SK-N-SH treated with all-trans-retinoic acid at 6 μM for 48 hours (cell line): ENCODE measurements around the gene NDUFS8.

Experiments used
- ATAC-seq: fragments of 200-7000 bp; cut with Tn5 transposase; 3 replicates; pipeline ENCODE4 v1.9.1; 2020; ENCODE audit warnings: mild to moderate bottlenecking, moderate library complexity
- ARNTL ChIP-seq: fragments of 450-650 bp; formaldehyde crosslinking; IDR thresholded peaks from 2 replicates; pipeline ENCODE4 v1.5.0; 2020; ENCODE audit warnings: low read depth, mild to moderate bottlenecking, moderate library complexity, borderline replicate concordance
- BACH2 ChIP-seq: fragments of 250-450 bp; sonication (Bioruptor Pico); IDR thresholded peaks from 2 replicates; pipeline ENCODE4 v1.9.0; 2021; ENCODE audit warnings: mild to moderate bottlenecking, borderline replicate concordance
- CSDC2 ChIP-seq: fragments of 250-450 bp; sonication (Bioruptor Pico); IDR thresholded peaks from 2 replicates; pipeline ENCODE4 v1.5.0; 2020; ENCODE audit warnings: mild to moderate bottlenecking, moderate library complexity
- ESRRG ChIP-seq: fragments of 250-450 bp; sonication (Bioruptor Pico); IDR thresholded peaks from 2 replicates; pipeline ENCODE4 v1.6.1; 2021; ENCODE audit warnings: mild to moderate bottlenecking
- GLIS3 ChIP-seq: fragments of 250-450 bp; sonication (Bioruptor Pico); IDR thresholded peaks from 2 replicates; pipeline ENCODE4 v1.5.0; 2020; ENCODE audit warnings: mild to moderate bottlenecking, moderate library complexity
- ISL1 ChIP-seq: fragments of 250-450 bp; sonication (Bioruptor Pico); IDR thresholded peaks from 2 replicates; pipeline ENCODE4 v2.1.2; 2022; ENCODE audit warnings: mild to moderate bottlenecking, moderate library complexity
- PPARA ChIP-seq: fragments of 250-450 bp; sonication (Bioruptor Pico); IDR thresholded peaks from 2 replicates; pipeline ENCODE4 v1.5.0; 2020; ENCODE audit warnings: mild to moderate bottlenecking, borderline replicate concordance
- RARB ChIP-seq: fragments of 250-450 bp; sonication (Bioruptor Pico); IDR thresholded peaks from 2 replicates; pipeline ENCODE4 v1.8.0; 2021; ENCODE audit warnings: mild to moderate bottlenecking, moderate library complexity
- SNAI2 ChIP-seq: fragments of 250-450 bp; sonication (Bioruptor Pico); IDR thresholded peaks from 2 replicates; pipeline ENCODE4 v1.5.0; 2020; ENCODE audit warnings: mild to moderate bottlenecking, moderate library complexity
- TCF4 ChIP-seq: fragments of 250-450 bp; sonication (Bioruptor Pico); IDR thresholded peaks from 2 replicates; pipeline ENCODE4 v1.8.0; 2021; ENCODE audit warnings: mild to moderate bottlenecking, moderate library complexity, borderline replicate concordance
- TOX ChIP-seq: fragments of 250-450 bp; sonication (Bioruptor Pico); IDR thresholded peaks from 2 replicates; pipeline ENCODE4 v1.8.0; 2021; ENCODE audit warnings: mild to moderate bottlenecking, moderate library complexity, borderline replicate concordance
- ZFP30 ChIP-seq: fragments of 450-650 bp; formaldehyde crosslinking; IDR thresholded peaks from 2 replicates; pipeline ENCODE4 v1.5.0; 2022; ENCODE audit warnings: mild to moderate bottlenecking, moderate library complexity
- ZNF565 ChIP-seq: fragments of 450-650 bp; formaldehyde crosslinking; conservative IDR thresholded peaks from 2 replicates; pipeline ENCODE4 v1.5.0; 2020; ENCODE audit warnings: low read depth, mild to moderate bottlenecking, moderate library complexity
- ZNF70 ChIP-seq: fragments of 450-650 bp; formaldehyde crosslinking; IDR thresholded peaks from 2 replicates; pipeline ENCODE4 v1.5.0; 2020; ENCODE audit warnings: mild to moderate bottlenecking, moderate library complexity
- ZNF8 ChIP-seq: fragments of 450-650 bp; formaldehyde crosslinking; IDR thresholded peaks from 2 replicates; pipeline ENCODE4 v1.5.0; 2020; ENCODE audit warnings: mild to moderate bottlenecking, moderate library complexity
- TF ChIP-seq, protein P1 (sequence below): fragments of 250-450 bp; sonication (Bioruptor Pico); IDR thresholded peaks from 2 replicates; pipeline ENCODE4 v1.8.0; 2021; ENCODE audit warnings: low read depth, mild to moderate bottlenecking, moderate library complexity, borderline replicate concordance
- TF ChIP-seq, protein P2 (sequence below): fragments of 250-450 bp; sonication (Bioruptor Pico); IDR thresholded peaks from 2 replicates; pipeline ENCODE4 v1.5.1; 2020; ENCODE audit warnings: low read depth, mild to moderate bottlenecking, moderate library complexity
- TF ChIP-seq, protein P3 (sequence below): fragments of 250-450 bp; sonication (Bioruptor Pico); IDR thresholded peaks from 2 replicates; pipeline ENCODE4 v1.8.0; 2020; ENCODE audit warnings: mild to moderate bottlenecking, moderate library complexity, borderline replicate concordance
- TF ChIP-seq, protein P4 (sequence below): fragments of 250-450 bp; sonication (Bioruptor Pico); IDR thresholded peaks from 2 replicates; pipeline ENCODE4 v1.5.1; 2021; ENCODE audit warnings: mild to moderate bottlenecking, moderate library complexity
- TF ChIP-seq, protein P5 (sequence below): fragments of 250-450 bp; sonication (Bioruptor Pico); IDR thresholded peaks from 2 replicates; pipeline ENCODE4 v1.5.0; 2020; ENCODE audit warnings: mild to moderate bottlenecking, moderate library complexity

Gene NDUFS8

DNA sequence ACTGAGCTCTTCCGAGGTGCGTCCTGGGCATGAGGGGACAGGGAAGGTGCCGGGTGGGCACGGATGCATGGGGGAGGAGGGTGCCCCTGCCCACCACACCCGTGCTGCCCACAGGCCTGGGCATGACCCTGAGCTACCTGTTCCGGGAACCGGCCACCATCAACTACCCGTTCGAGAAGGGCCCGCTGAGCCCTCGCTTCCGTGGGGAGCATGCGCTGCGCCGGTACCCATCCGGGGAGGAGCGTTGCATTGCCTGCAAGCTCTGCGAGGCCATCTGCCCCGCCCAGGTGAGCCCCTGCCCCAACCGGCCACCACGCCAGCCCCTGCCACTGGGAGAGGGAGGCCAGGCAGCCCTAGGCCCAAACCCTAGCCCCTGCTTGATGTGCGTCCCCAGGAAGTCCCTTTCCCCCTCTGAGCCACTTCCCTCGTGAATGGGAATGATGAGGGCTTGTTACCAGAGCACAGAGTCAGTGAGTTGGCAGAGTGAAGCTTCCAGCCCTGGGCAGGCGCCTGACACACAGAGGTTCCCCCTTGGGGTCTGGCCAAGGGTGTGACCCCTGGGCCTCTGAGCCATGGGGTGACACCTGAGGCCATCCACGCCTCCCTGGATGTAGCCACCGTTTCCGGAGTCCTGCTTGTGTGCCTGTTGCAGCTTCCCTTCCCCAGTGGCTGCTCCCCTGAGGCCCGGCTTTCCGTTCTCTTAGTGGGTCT lies 2.7 kb downstream of the NDUFS8 start:
- ATAC-seq: no peak
- TF ChIP-seq ZNF70 (CRISPR knock-in tag) (no peak), TCF4 (CRISPR knock-in tag) (no peak), ZNF8 (CRISPR knock-in tag) (no peak), RARB (CRISPR knock-in tag) (no peak), ZFP30 (CRISPR knock-in tag) (no peak), ISL1 (CRISPR knock-in tag) (no peak), PPARA (CRISPR knock-in tag) (no peak)
- TF ChIP-seq, protein P1, sequence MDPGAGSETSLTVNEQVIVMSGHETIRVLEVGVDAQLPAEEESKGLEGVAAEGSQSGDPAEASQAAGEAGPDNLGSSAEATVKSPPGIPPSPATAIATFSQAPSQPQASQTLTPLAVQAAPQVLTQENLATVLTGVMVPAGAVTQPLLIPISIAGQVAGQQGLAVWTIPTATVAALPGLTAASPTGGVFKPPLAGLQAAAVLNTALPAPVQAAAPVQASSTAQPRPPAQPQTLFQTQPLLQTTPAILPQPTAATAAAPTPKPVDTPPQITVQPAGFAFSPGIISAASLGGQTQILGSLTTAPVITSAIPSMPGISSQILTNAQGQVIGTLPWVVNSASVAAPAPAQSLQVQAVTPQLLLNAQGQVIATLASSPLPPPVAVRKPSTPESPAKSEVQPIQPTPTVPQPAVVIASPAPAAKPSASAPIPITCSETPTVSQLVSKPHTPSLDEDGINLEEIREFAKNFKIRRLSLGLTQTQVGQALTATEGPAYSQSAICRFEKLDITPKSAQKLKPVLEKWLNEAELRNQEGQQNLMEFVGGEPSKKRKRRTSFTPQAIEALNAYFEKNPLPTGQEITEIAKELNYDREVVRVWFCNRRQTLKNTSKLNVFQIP (CRISPR knock-in tag): no peak
- TF ChIP-seq, protein P2, sequence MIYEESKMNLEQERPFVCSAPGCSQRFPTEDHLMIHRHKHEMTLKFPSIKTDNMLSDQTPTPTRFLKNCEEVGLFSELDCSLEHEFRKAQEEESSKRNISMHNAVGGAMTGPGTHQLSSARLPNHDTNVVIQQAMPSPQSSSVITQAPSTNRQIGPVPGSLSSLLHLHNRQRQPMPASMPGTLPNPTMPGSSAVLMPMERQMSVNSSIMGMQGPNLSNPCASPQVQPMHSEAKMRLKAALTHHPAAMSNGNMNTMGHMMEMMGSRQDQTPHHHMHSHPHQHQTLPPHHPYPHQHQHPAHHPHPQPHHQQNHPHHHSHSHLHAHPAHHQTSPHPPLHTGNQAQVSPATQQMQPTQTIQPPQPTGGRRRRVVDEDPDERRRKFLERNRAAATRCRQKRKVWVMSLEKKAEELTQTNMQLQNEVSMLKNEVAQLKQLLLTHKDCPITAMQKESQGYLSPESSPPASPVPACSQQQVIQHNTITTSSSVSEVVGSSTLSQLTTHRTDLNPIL (CRISPR knock-in tag): no peak

DNA sequence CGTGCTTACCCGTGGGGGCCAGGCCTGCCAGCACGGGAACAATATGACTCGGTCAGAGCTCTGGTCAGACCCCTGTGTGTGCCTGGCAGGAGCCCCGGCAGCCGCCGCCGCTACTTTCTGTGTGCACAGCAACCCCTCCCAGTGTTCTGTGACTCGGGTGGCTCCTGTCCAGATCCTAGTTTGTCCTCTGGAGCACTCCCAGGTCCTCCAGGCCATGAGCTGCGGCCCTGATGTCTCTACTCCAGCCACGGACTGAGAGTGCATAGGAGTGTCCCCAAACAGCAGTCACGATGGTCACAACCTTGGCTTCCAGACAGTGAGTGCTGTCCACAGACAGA lies 3.2 kb downstream of the NDUFS8 start:
- TF ChIP-seq BACH2 (CRISPR knock-in tag) (no peak), ZNF565 (CRISPR knock-in tag) (no peak), GLIS3 (CRISPR knock-in tag) (no peak), RARB (CRISPR knock-in tag) (no peak), SNAI2 (CRISPR knock-in tag) (no peak), CSDC2 (no peak), ISL1 (CRISPR knock-in tag) (no peak), ZNF8 (CRISPR knock-in tag) (no peak), TCF4 (CRISPR knock-in tag) (no peak), TOX (no peak), ZFP30 (CRISPR knock-in tag) (no peak), PPARA (CRISPR knock-in tag) (no peak), ESRRG (no peak), ARNTL (CRISPR knock-in tag) (no peak), ZNF70 (CRISPR knock-in tag) (no peak)
- TF ChIP-seq, protein P3, sequence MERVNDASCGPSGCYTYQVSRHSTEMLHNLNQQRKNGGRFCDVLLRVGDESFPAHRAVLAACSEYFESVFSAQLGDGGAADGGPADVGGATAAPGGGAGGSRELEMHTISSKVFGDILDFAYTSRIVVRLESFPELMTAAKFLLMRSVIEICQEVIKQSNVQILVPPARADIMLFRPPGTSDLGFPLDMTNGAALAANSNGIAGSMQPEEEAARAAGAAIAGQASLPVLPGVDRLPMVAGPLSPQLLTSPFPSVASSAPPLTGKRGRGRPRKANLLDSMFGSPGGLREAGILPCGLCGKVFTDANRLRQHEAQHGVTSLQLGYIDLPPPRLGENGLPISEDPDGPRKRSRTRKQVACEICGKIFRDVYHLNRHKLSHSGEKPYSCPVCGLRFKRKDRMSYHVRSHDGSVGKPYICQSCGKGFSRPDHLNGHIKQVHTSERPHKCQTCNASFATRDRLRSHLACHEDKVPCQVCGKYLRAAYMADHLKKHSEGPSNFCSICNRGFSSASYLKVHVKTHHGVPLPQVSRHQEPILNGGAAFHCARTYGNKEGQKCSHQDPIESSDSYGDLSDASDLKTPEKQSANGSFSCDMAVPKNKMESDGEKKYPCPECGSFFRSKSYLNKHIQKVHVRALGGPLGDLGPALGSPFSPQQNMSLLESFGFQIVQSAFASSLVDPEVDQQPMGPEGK (CRISPR knock-in tag): no peak
- TF ChIP-seq, protein P4, sequence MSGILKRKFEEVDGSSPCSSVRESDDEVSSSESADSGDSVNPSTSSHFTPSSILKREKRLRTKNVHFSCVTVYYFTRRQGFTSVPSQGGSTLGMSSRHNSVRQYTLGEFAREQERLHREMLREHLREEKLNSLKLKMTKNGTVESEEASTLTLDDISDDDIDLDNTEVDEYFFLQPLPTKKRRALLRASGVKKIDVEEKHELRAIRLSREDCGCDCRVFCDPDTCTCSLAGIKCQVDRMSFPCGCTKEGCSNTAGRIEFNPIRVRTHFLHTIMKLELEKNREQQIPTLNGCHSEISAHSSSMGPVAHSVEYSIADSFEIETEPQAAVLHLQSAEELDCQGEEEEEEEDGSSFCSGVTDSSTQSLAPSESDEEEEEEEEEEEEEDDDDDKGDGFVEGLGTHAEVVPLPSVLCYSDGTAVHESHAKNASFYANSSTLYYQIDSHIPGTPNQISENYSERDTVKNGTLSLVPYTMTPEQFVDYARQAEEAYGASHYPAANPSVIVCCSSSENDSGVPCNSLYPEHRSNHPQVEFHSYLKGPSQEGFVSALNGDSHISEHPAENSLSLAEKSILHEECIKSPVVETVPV (CRISPR knock-in tag): no peak
- TF ChIP-seq, protein P2 (CRISPR knock-in tag): no peak
- TF ChIP-seq, protein P1 (CRISPR knock-in tag): no peak
- TF ChIP-seq, protein P5, sequence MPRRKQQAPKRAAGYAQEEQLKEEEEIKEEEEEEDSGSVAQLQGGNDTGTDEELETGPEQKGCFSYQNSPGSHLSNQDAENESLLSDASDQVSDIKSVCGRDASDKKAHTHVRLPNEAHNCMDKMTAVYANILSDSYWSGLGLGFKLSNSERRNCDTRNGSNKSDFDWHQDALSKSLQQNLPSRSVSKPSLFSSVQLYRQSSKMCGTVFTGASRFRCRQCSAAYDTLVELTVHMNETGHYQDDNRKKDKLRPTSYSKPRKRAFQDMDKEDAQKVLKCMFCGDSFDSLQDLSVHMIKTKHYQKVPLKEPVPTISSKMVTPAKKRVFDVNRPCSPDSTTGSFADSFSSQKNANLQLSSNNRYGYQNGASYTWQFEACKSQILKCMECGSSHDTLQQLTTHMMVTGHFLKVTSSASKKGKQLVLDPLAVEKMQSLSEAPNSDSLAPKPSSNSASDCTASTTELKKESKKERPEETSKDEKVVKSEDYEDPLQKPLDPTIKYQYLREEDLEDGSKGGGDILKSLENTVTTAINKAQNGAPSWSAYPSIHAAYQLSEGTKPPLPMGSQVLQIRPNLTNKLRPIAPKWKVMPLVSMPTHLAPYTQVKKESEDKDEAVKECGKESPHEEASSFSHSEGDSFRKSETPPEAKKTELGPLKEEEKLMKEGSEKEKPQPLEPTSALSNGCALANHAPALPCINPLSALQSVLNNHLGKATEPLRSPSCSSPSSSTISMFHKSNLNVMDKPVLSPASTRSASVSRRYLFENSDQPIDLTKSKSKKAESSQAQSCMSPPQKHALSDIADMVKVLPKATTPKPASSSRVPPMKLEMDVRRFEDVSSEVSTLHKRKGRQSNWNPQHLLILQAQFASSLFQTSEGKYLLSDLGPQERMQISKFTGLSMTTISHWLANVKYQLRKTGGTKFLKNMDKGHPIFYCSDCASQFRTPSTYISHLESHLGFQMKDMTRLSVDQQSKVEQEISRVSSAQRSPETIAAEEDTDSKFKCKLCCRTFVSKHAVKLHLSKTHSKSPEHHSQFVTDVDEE (CRISPR knock-in tag): no peak
- TF ChIP-seq, all 23 proteins: peak for 0
- no peak for ATAC-seq
